GM12892 (cell line): Measurements from ENCODE around the gene TMEM232.

Experiments
- POLR2A ChIP-seq: IDR thresholded peaks from 2 replicates; pipeline ENCODE4 v1.6.1; 2011; ENCODE audit warnings: low read depth, low read length, control low read depth
- POLR2AphosphoS5 ChIP-seq: IDR thresholded peaks from 2 replicates; pipeline ENCODE4 v1.6.1; 2011; ENCODE audit warnings: low read depth, low read length, control low read depth
- TAF1 ChIP-seq: IDR thresholded peaks from 2 replicates; pipeline ENCODE4 v1.6.1; 2011; ENCODE audit warnings: low read depth, mild to moderate bottlenecking, control low read depth, low read length, borderline replicate concordance

GRCh38 chr5:110753600-110753999 is 27.1 kb upstream of the TMEM232 start:
- TF ChIP-seq TAF1, result no peak
- no peak for TF ChIP-seq POLR2AphosphoS5
- no peak for TF ChIP-seq POLR2A
